Panc1 (cell line): ENCODE data around the gene OTOP3. TPM values are rescaled to one million over a fixed set of nuclear protein-coding genes. Genes with fewer than 3 reads are reported as not detected.

Experiments
- ATAC-seq: fragments of 200-7000 bp; cut with Tn5 transposase; 2 replicates; pipeline ENCODE4 v1.9.1; 2020; ENCODE audit warnings: mild to moderate bottlenecking, moderate library complexity
- BruUV-seq: library from RNA; stranded (reverse); fragments of 400-500 nt; replicated peaks from 2 replicates; lab custom pipeline; 2021; lab: Mats Ljungman, UMichigan
- CTCF ChIA-PET: fragments of 300-600 bp; sonication (Branson Sonifier 250); formaldehyde crosslinking; loops from one replicate; lab custom pipeline; 2022; ENCODE audit warnings: antibody characterized with exemption; lab: Charles Lee
- POLR2A ChIA-PET: fragments of 300-600 bp; sonication (Branson Sonifier 250); formaldehyde crosslinking; loops from one replicate; lab custom pipeline; 2022; ENCODE audit warnings: antibody characterized with exemption; lab: Charles Lee
- DNase-seq: peaks from one replicate; pipeline ENCODE4 v3.0.0-alpha.2; 2010; ENCODE audit warnings: low read depth, low spot score
- H3K27ac ChIP-seq: 2 replicates; pipeline ENCODE4 v1.5.1; 2011; ENCODE audit warnings: mild to moderate bottlenecking, low read length, inconsistent platforms
- H3K27me3 ChIP-seq: fragments of 200-500 bp; sonication (Bioruptor generic); 2 replicates; pipeline ENCODE4 v1.6.0; 2014; ENCODE audit warnings: low read length, inconsistent platforms; ENCODE audit not compliant: control insufficient read depth, insufficient read depth
- H3K36me3 ChIP-seq: fragments of 200-500 bp; sonication (Bioruptor generic); 2 replicates; pipeline ENCODE4 v1.5.1; 2014; ENCODE audit warnings: inconsistent platforms, mild to moderate bottlenecking, low read length, moderate library complexity; ENCODE audit not compliant: control insufficient read depth, insufficient read depth
- H3K4me1 ChIP-seq: 2 replicates; pipeline ENCODE4 v1.5.1; 2011; ENCODE audit warnings: inconsistent platforms, mild to moderate bottlenecking, low read length, moderate library complexity; ENCODE audit not compliant: control insufficient read depth, insufficient read depth
- H3K4me3 ChIP-seq, 2 experiments: 2 replicates each; pipeline ENCODE4 v1.5.1; 2011 to 2012; ENCODE audit warnings: low read depth in 2 of 2, low read length in 2 of 2, mild to moderate bottlenecking in 2 of 2, inconsistent platforms in 1 of 2, moderate library complexity in 1 of 2
- H3K9me3 ChIP-seq: fragments of 200-500 bp; sonication (Bioruptor generic); 2 replicates; pipeline ENCODE4 v1.5.1; 2014; ENCODE audit warnings: low read depth, mild to moderate bottlenecking, inconsistent platforms, low read length, moderate library complexity; ENCODE audit not compliant: control insufficient read depth, insufficient read depth
- CTCF ChIP-seq: fragments of 450-650 bp; IDR thresholded peaks from 2 replicates; pipeline ENCODE4 v1.5.1; 2017; ENCODE audit warnings: mild to moderate bottlenecking
- POLR2AphosphoS5 ChIP-seq: IDR thresholded peaks from 2 replicates; pipeline ENCODE4 v1.6.1; 2012; ENCODE audit warnings: mild to moderate bottlenecking, low read depth, low read length, moderate library complexity
- REST ChIP-seq, 2 experiments: IDR thresholded peaks; 2 replicates each; pipeline ENCODE4 v1.6.1; 2011 to 2012; ENCODE audit warnings: low read depth in 2 of 2, control low read depth in 1 of 2, low read length in 1 of 2, mild to moderate bottlenecking in 1 of 2, moderate library complexity in 1 of 2; ENCODE audit not compliant: insufficient read depth in 1 of 2
- SIN3A ChIP-seq: IDR thresholded peaks from 2 replicates; pipeline ENCODE4 v1.6.1; 2012; ENCODE audit warnings: low read depth, mild to moderate bottlenecking, low read length, moderate library complexity, borderline replicate concordance; ENCODE audit not compliant: insufficient read depth
- TCF7L2 ChIP-seq: IDR thresholded peaks from 2 replicates; pipeline ENCODE4 v1.6.1; 2011; ENCODE audit warnings: mild to moderate bottlenecking, low read depth, low read length, inconsistent platforms
- in situ Hi-C: cut with HindIII; loops from 2 replicates; pipeline ENCODE4 v1.10.0; 2016; ENCODE audit warnings: low sequenced_read_pairs, low pct_unique_long_range_greater_than_20kb
- intact Hi-C: fragments of 100-400 bp; cut with micrococcal nuclease; formaldehyde crosslinking; loops from one replicate; pipeline ENCODE4 v1.10.0; 2022; ENCODE audit not compliant: unreplicated experiment
- total RNA-seq: library from RNA; stranded (reverse); gene quantifications from one replicate; pipeline ENCODE4 v1.2.1, GENCODE V29; 2021; ENCODE audit not compliant: unreplicated experiment

OTOP3 gene
- total RNA-seq, 1 experiment from 2014 or later: not detected

- no peaks in the 10 kb centered on the region for H3K9me3 ChIP-seq
- ChIA-PET CTCF (interaction anchor here (0.5 to 1.6 kb wide), 11 partner anchors 9 to 238 kb away, joined by 3 to 16 read pairs (median 4); partner anchors contain the start of genes FDXR and HID1), POLR2A (interaction anchor here (1.4 kb wide), 1 partner anchor 30 kb away, joined by 11 read pairs; no protein-coding TSS in a partner anchor)
- H3K4me1 ChIP-seq: peaks cover 3% of the 10 kb centered on the region; the same call in 1 of the 2 replicates
- no peaks in the 10 kb centered on the region for H3K36me3 ChIP-seq
- no peak overlapping the region for H3K4me3 ChIP-seq
- DNase-seq (no peak), ATAC-seq (no peak)
- H3K27me3 ChIP-seq: no peaks in the 10 kb centered on the region
- BruUV-seq: no TSS peak
- in situ Hi-C loops (no loop called here), intact Hi-C loops (loop anchor here (5.0 kb wide), 1 partner anchor 44 kb away; no protein-coding TSS in a partner anchor)
- no peak; the same call in 1 of the 2 replicates for TF ChIP-seq CTCF
- no peak for TF ChIP-seq REST (IDR thresholded peaks at IDR 0.05; ENCODE audit: insufficient read depth in 1 of 2, low read depth in 2 of 2, low read length in 1 of 2)
- TF ChIP-seq TCF7L2: no peak
- TF ChIP-seq POLR2AphosphoS5: no peak
- no peak for TF ChIP-seq SIN3A
- H3K27ac ChIP-seq: no peak overlapping the region
Observed at GRCh38 chr17:74963656-74964055, 28.0 kb downstream of the OTOP3 start.

GRCh38 chr17:74964246-74964761 lies 28.6 kb downstream of the OTOP3 start:
- Histone ChIP-seq H3K27ac (no peak overlapping the region), H3K9me3 (no peaks in the 10 kb centered on the region), H3K4me1 (peaks cover 3% of the 10 kb centered on the region; the same call in 1 of the 2 replicates), H3K36me3 (no peaks in the 10 kb centered on the region), H3K4me3 (no peak overlapping the region), H3K27me3 (no peaks in the 10 kb centered on the region)
- intact Hi-C loops (loop anchor here (5.0 kb wide), 1 partner anchor 43 kb away; no protein-coding TSS in a partner anchor), in situ Hi-C loops (no loop called here)
- no peak for ATAC-seq
- no peak for DNase-seq
- no TSS peak for BruUV-seq
- ChIA-PET POLR2A (interaction anchor here (1.4 kb wide), 1 partner anchor 30 kb away, joined by 11 read pairs; no protein-coding TSS in a partner anchor), CTCF (interaction anchor here (0.5 to 1.6 kb wide), 8 partner anchors 8 to 238 kb away, joined by 3 to 16 read pairs (median 4); partner anchors contain the start of genes FDXR and HID1)
- TF ChIP-seq REST (IDR thresholded peaks at IDR 0.05; ENCODE audit: insufficient read depth in 1 of 2, low read depth in 2 of 2, low read length in 1 of 2): no peak
- TF ChIP-seq SIN3A: no peak
- TF ChIP-seq TCF7L2: no peak
- TF ChIP-seq POLR2AphosphoS5: no peak
- no peak for TF ChIP-seq CTCF
